ENCODE data around the gene CTDP1. TPM values are rescaled to one million over a fixed set of nuclear protein-coding genes. Genes with fewer than 3 reads are reported as not detected.

CTDP1 gene
- total RNA-seq, 1 experiment from 2014 or later, result 24.9 TPM

DNA sequence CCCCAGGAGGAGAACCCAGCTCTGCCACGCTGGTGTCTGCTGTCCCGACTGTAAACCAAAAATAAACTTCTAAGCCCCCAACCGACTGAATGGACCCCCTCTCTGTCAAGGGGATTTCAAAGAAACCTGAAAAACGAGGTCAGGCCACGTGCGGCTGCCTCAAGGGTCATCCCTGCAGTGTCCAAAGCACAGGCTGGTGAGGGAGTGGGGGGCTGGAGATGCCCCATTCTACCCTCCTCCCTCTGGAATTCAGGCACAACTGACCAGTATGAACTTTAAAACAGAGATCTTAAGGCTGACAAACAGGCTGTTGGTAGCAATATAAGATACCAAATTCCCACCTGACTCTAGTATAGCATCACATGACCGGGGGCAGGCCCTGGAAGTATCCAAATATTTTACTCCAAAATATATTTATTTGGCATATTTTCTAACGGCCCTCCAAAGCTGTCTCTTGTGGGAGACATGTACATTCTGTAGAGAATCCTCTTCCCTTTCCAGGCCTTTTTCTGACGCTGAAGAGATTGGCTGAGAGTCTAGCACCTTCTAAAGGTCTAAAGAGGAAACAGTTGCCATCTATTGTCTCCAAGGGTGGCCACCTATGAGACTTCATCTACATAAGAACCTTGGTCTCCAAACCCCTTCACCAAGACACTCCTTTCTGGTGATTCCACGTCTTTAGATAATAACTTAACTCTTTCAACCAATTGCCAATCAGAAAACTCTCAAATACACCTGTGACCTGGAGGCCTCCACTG, 40.4 kb upstream of the CTDP1 start:
- RAD21 ChIA-PET (ENCODE audit: low non-redundant PET in 1 of 2, low total read pairs in 2 of 2, uncharacterized antibody in 2 of 2, unreplicated experiment in 2 of 2), result no interaction called here
- no peak overlapping the region for H2AFZ ChIP-seq (ENCODE audit: low read depth, low read length, poor library complexity, severe bottlenecking)
- H3K36me3 ChIP-seq (ENCODE audit: control insufficient read depth in 1 of 2, insufficient read depth in 2 of 2, low read length in 2 of 2), result no peaks in the 10 kb centered on the region
- no peaks in the 10 kb centered on the region for H3K9me3 ChIP-seq (ENCODE audit: control insufficient read depth in 1 of 2, insufficient read depth in 1 of 2, low read depth in 1 of 2, low read length in 2 of 2)
- H3K4me2 ChIP-seq (ENCODE audit: low read length), result no peak overlapping the region
- peaks cover 0 to 5% of the 10 kb centered on the region in 2 experiments; a peak in 1 of 4 replicates for H3K4me1 ChIP-seq (ENCODE audit: control insufficient read depth in 1 of 2, insufficient read depth in 2 of 2, low read length in 2 of 2)
- ATAC-seq (no peak), DNase-seq (ENCODE audit: low read depth, low spot score) (no peak)
- TF ChIP-seq EZH2phosphoT487 (IDR thresholded peaks at IDR 0.05; ENCODE audit: borderline replicate concordance) (no peak), RAD21 (IDR thresholded peaks at IDR 0.05; ENCODE audit: low read depth) (peak; percentile 34; the same call in 1 of the 2 replicates), ZFX (IDR thresholded peaks at IDR 0.05) (no peak)
- no peak overlapping the region for H3K27ac ChIP-seq (ENCODE audit: low read depth, low read length)
- BruUV-seq (replicated peaks), result no TSS peak
- H3K79me2 ChIP-seq (ENCODE audit: insufficient read depth, low read length), result no peaks in the 10 kb centered on the region
- no peaks in the 10 kb centered on the region for H4K20me1 ChIP-seq (ENCODE audit: insufficient read depth)
- POLR2A ChIA-PET, result no interaction called here
- H3K9me2 ChIP-seq (ENCODE audit: insufficient read depth), result no peaks in the 10 kb centered on the region
- CTCF ChIA-PET, result no interaction called here
- H3K27me3 ChIP-seq (ENCODE audit: insufficient read depth, low read length), result no peaks in the 10 kb centered on the region
- no peak overlapping the region for H3K9ac ChIP-seq (ENCODE audit: low read length)
- intact Hi-C loops (cut with micrococcal nuclease), result no loop called here
- no peak overlapping the region for H3K4me3 ChIP-seq (replicated peaks in 1 of 2; ENCODE audit: low read depth in 1 of 2, low read length in 2 of 2)

- no peak overlapping the region for H3K4me2 ChIP-seq (ENCODE audit: low read length)
- intact Hi-C loops (cut with micrococcal nuclease), result loop anchor here (10.0 kb wide), 1 partner anchor 765 kb away; no protein-coding TSS in a partner anchor
These were observed 39.4 kb upstream of the CTDP1 start for GRCh38 chr18:79640064-79640672.

More at GRCh38 chr18:79640064-79640672, 39.4 kb upstream of the CTDP1 start:
- peaks cover 0 to 5% of the 10 kb centered on the region in 2 experiments; a peak in 1 of 4 replicates for H3K4me1 ChIP-seq (ENCODE audit: control insufficient read depth in 1 of 2, insufficient read depth in 2 of 2, low read length in 2 of 2)
- no peaks in the 10 kb centered on the region for H3K9me3 ChIP-seq (ENCODE audit: control insufficient read depth in 1 of 2, insufficient read depth in 1 of 2, low read depth in 1 of 2, low read length in 2 of 2)
- no peaks in the 10 kb centered on the region for H4K20me1 ChIP-seq (ENCODE audit: insufficient read depth)
- H3K27me3 ChIP-seq (ENCODE audit: insufficient read depth, low read length), result no peaks in the 10 kb centered on the region
- H2AFZ ChIP-seq (ENCODE audit: low read depth, low read length, poor library complexity, severe bottlenecking), result no peak overlapping the region
- DNase-seq (ENCODE audit: low read depth, low spot score) (no peak), ATAC-seq (no peak)
- ChIA-PET CTCF (no interaction called here), POLR2A (no interaction called here), RAD21 (ENCODE audit: low non-redundant PET in 1 of 2, low total read pairs in 2 of 2, uncharacterized antibody in 2 of 2, unreplicated experiment in 2 of 2) (no interaction called here)
- no peaks in the 10 kb centered on the region for H3K9me2 ChIP-seq (ENCODE audit: insufficient read depth)
- no peak overlapping the region for H3K27ac ChIP-seq (ENCODE audit: low read depth, low read length)
- no peaks in the 10 kb centered on the region for H3K79me2 ChIP-seq (ENCODE audit: insufficient read depth, low read length)
- H3K4me3 ChIP-seq (replicated peaks in 1 of 2; ENCODE audit: low read depth in 1 of 2, low read length in 2 of 2), result no peak overlapping the region
- no peak for TF ChIP-seq SP1 (IDR thresholded peaks at IDR 0.05; ENCODE audit: low read depth)
- TF ChIP-seq EZH2 (IDR thresholded peaks at IDR 0.05), result no peak
- TF ChIP-seq, protein P1, sequence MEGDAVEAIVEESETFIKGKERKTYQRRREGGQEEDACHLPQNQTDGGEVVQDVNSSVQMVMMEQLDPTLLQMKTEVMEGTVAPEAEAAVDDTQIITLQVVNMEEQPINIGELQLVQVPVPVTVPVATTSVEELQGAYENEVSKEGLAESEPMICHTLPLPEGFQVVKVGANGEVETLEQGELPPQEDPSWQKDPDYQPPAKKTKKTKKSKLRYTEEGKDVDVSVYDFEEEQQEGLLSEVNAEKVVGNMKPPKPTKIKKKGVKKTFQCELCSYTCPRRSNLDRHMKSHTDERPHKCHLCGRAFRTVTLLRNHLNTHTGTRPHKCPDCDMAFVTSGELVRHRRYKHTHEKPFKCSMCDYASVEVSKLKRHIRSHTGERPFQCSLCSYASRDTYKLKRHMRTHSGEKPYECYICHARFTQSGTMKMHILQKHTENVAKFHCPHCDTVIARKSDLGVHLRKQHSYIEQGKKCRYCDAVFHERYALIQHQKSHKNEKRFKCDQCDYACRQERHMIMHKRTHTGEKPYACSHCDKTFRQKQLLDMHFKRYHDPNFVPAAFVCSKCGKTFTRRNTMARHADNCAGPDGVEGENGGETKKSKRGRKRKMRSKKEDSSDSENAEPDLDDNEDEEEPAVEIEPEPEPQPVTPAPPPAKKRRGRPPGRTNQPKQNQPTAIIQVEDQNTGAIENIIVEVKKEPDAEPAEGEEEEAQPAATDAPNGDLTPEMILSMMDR (IDR thresholded peaks at IDR 0.05 in 2 of 3, conservative IDR thresholded peaks at IDR 0.05 in 1 of 3; ENCODE audit: borderline replicate concordance in 1 of 3, insufficient read depth in 1 of 3, low read depth in 2 of 3, low read length in 2 of 3), result no peak
- TF ChIP-seq ZFX (IDR thresholded peaks at IDR 0.05), result no peak
- TF ChIP-seq EGR1 (IDR thresholded peaks at IDR 0.05; ENCODE audit: low read depth), result no peak
- TF ChIP-seq ZNF274 (IDR thresholded peaks at IDR 0.05; ENCODE audit: low read depth, low read length), result no peak
- no peak for TF ChIP-seq SIN3A (IDR thresholded peaks at IDR 0.05; ENCODE audit: low read depth)
- TF ChIP-seq, protein P2, sequence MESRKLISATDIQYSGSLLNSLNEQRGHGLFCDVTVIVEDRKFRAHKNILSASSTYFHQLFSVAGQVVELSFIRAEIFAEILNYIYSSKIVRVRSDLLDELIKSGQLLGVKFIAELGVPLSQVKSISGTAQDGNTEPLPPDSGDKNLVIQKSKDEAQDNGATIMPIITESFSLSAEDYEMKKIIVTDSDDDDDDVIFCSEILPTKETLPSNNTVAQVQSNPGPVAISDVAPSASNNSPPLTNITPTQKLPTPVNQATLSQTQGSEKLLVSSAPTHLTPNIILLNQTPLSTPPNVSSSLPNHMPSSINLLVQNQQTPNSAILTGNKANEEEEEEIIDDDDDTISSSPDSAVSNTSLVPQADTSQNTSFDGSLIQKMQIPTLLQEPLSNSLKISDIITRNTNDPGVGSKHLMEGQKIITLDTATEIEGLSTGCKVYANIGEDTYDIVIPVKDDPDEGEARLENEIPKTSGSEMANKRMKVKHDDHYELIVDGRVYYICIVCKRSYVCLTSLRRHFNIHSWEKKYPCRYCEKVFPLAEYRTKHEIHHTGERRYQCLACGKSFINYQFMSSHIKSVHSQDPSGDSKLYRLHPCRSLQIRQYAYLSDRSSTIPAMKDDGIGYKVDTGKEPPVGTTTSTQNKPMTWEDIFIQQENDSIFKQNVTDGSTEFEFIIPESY (IDR thresholded peaks at IDR 0.05; ENCODE audit: extremely low read depth, insufficient replicate concordance, low read length), result no peak
- no peak for TF ChIP-seq CBX3 (IDR thresholded peaks at IDR 0.05; ENCODE audit: low read depth)
- TF ChIP-seq, protein P3, sequence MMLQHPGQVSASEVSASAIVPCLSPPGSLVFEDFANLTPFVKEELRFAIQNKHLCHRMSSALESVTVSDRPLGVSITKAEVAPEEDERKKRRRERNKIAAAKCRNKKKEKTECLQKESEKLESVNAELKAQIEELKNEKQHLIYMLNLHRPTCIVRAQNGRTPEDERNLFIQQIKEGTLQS (IDR thresholded peaks at IDR 0.05), result no peak
- no peak overlapping the region for H3K9ac ChIP-seq (ENCODE audit: low read length)
- no peaks in the 10 kb centered on the region for H3K36me3 ChIP-seq (ENCODE audit: control insufficient read depth in 1 of 2, insufficient read depth in 2 of 2, low read length in 2 of 2)
- BruUV-seq (replicated peaks), result no TSS peak
